Hepatic stellate cell (primary cell): ENCODE data around the gene PITPNM2.
"Not testable (repeated sequence)": the region's sequence is repeated elsewhere in the genome, so short reads cannot be mapped to it uniquely, and the experiment has no call there.

ENCODE experiments used
- DNase-seq: peaks from one replicate; pipeline ENCODE4 v3.0.0; 2011; ENCODE audit warnings: low spot score

Gene PITPNM2

DNA sequence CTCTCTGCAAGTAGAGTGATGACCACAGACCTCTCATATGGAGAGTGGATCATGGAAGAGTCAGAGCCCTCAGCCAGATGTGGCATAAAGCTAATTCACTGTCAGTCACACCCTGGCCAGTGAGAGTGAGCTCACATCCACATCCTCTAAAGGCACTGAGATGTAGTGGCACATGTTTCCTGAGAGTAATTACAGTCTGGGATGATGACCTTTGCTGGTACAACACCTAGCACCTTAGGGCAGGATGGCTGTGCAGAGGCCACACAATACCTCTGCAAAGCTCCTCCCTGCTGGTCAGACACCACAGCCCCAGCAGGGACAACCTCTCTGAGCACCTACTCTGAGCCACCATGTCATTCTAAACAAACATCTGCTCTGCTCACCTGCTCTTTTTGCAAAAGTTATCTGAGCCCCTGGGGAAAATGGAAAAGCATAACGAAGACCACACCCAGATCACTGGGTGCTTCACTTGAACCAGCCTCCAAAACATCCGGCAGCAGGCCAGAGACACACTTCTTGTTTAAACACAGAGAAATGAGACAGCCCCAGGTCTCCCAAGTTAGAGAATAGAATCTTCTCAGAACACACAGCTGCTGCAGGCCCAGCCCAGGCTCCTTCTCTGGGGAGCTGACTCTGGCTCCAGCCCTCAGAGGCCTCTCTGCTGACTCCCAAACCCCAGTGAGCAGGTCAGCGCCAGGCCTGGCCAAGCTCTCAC is 30.3 kb downstream of the PITPNM2 start:
- no peak for DNase-seq

DNA sequence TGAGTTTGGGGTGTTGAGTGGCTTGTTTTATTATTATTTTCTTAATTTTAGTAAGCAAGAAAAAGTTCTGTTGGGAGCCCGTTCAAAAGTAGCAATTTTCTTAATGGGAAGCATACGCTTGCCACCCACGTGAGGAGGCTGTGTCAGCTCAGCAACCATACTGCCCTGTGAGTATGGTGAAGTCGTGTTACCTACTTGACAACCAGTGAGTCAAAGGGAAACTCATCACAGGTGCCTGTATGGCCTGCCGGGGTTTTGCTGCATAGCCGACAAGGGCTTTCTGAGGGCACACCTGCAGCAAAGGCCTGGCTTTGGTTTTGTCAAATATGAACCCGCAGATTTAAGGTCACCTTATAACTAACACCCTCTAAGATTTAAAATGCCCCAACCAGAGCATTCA is 31.1 kb downstream of the PITPNM2 start:
- no peak for DNase-seq

GRCh38 chr12:123118497-123118896 is 32.4 kb downstream of the PITPNM2 start:
- DNase-seq = no peak

DNA sequence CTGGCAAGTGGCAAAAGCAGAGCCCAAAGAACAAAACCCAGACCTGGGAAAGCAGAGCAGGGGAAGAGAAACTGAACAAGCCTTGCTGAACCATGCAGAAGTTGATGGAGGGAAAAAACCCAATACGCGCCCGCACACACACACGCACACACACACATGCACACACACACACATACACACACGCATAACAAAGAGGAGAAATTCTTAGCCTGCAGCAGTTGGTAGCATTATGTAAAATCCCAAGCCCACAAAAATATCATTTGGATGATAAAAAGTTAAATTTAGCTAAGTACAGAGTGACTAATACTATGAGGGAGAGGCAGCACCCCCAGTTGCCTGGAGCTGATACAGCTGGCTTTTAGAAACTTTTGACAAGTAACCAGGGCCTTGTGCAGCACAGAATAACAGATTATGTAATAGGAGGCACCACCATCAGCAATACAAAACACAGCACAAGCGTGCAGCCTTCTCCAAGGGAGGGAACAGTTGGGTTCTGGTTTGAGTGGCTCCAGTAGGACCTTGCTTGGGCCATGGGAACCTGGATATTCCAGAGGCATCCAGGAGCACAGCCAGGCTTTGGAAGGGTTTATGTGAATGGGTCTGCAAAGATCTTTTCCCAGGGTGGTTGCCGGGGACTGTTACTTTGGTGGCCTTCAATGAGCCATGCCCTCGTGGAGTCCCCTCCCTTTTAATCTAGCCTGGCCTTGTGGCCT is 35.3 kb downstream of the PITPNM2 start:
- DNase-seq = peak; percentile 92

DNA sequence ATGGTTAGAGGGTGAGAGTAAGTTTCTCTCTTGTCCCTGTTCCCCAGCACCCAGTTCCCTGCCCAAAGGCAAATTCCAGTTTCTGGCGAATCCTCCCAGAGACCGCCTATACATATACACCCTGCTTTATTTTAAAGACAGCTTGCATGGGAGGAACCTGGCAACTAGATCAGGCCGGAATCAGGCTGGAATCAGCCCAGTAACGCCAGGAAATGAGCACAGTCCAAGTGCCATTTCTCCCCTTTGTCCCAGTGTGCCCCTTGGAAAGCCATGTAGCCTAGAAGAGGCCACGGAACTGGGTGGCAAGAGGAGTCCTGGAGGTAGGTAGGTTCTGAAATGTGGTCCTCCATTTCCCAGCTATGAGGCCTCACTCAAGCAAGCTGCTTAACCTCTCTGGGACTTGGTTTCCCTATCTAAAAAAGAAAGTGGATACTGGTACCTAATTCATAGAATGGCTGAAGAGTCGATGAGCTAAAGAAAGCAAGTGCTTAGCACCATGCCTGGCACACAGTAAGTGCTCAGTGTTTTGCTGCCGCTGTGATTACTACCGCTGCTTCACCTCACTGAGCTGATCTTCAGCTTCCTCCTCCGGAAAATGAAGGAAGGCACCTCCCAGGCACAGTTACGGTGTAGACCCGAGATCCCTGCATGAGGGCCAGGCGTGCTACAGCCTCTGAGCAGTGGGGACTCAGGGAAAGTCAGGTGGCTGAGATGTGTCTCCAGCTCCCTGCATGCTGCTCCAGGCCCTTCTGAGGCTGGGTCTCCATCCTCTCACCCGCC is 36.4 kb downstream of the PITPNM2 start:
- no peak for DNase-seq

- no peak for DNase-seq
Observed at GRCh38 chr12:123113026-123113425, 37.9 kb downstream of the PITPNM2 start.

- no peak for DNase-seq
Observed at GRCh38 chr12:123111498-123112165, 39.3 kb downstream of the PITPNM2 start.

GRCh38 chr12:123109319-123109772 is 41.5 kb downstream of the PITPNM2 start:
- no peak for DNase-seq

- no peak for DNase-seq
Observed at GRCh38 chr12:123108682-123109066, 42.2 kb downstream of the PITPNM2 start.

- DNase-seq = no peak
Observed at GRCh38 chr12:123107926-123108681, 42.8 kb downstream of the PITPNM2 start.

GRCh38 chr12:123106640-123107359 is 44.1 kb downstream of the PITPNM2 start:
- DNase-seq = no peak

DNA sequence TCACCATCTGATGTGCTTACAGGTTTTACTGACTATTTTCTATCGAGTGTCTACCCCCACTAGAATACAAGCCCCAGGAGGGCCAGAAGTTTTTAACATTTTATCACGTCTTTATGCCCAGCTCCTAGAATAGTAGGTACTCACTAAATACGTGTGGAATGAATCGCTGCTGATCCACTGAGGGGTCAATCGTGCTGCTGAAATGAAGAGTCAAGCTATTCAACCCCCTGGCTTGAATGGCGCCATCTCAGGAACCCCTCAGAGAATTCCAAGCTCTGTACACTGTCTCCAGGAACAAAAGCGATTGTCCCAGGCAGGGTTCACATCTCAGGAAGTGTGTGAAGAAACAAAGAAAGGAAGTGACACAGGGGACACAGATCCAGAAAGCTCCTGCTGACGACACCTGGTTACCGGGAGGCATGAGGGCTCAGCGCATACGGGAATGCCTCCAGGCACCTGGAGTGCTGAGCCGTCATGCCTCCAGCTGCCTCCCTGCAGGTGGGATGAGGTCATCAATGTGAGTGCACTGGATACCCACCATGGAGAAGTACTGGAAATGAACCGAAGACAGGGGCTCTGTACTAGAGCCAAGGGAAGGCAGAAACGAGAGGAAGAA is 45.6 kb downstream of the PITPNM2 start:
- no peak for DNase-seq

DNA sequence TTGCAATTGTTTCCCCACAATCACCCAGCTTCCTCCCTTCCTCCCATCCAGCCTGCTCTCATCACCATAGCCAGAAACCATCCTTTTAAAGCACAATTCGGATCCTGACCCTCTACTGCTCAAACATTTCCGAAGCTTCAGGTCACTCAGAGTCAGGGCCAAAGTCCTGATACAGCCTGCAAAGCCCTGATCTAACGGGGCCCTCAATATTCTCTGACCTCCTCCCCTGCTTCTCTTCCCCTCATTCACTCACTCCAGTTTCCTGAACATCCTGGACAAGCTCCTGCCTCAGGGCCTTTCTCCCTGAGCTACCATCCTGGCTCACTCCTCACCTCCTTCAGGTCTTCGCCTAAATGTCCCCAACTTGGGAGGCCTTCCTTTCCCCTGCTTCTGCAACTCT is 46.1 kb downstream of the PITPNM2 start:
- DNase-seq = no peak

DNA sequence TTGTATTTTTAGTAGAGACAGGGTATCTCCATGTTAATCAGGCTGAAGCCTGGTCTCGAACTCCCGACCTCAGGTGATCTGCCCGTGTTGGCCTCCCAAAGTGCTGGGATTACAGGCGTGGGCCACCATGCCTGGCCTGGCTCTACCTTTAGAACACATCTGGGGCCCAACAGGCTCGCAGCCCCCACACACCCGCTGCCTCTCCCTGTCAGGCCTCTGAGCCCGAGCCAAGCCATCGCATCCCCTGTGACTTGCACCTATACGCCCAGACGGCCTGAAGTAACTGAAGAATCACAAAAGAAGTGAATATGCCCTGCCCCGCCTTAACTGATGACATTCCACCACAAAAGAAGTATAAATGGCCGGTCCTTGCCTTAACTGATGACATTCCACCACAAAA is 46.8 kb downstream of the PITPNM2 start:
- not testable (repeated sequence) for DNase-seq

DNA sequence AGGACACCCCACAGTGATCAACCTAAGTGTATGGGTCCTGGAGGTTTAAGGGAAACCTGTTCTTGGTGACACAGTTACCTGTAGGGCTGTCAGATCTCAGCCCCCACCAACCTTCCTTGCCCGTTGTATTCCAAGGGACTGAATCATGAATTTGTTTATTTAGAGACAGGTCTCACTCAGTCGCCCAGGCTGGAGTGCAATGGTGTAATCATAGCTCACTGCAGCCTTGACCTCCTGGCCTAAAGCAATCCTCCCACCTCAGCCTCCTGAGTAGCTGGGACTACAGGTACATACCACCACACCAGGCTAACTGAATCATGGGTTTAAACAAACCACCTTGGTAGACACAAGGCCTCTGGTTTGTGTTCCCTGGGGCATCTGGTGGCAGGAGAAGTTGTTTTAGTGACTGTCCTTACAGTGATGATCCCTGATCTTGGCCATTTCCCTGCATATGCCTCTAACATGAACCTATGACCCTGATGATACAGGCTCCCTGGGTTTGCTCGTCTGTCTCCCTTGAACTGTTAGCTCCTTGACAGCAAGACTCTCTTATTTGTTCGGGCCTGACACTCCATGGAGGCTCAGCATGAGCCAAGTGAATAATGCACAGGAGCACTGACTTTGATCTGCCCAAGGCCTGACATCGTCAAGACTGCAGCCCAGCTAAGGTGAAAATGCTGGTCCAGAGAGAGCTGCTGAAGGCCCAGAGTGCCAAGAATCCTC is 47.9 kb downstream of the PITPNM2 start:
- DNase-seq = no peak

- DNase-seq = no peak
Observed at GRCh38 chr12:123102366-123102765, 48.5 kb downstream of the PITPNM2 start.

DNA sequence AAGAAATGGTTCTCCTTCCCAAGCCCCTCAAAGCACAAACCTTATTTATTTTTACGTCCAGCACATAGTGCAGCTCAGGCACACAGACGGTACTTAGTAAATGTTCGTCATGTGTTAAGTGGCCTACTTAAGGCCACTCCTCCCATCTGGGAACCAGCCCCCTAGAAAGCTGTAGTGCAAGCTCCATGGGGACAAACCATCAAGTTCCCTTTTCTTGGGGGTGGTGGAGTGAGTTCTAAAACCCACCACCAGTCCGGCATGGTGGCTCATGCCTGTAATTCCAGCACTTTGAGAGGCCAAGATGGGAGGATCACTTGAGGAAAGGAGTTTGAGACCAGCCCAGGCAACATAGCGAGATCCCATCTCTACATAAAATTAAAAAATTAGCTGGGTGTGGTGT is 49.4 kb downstream of the PITPNM2 start:
- DNase-seq = no peak
